ENCODE measurements around the gene MAPK9.

MAPK9 gene

DNA sequence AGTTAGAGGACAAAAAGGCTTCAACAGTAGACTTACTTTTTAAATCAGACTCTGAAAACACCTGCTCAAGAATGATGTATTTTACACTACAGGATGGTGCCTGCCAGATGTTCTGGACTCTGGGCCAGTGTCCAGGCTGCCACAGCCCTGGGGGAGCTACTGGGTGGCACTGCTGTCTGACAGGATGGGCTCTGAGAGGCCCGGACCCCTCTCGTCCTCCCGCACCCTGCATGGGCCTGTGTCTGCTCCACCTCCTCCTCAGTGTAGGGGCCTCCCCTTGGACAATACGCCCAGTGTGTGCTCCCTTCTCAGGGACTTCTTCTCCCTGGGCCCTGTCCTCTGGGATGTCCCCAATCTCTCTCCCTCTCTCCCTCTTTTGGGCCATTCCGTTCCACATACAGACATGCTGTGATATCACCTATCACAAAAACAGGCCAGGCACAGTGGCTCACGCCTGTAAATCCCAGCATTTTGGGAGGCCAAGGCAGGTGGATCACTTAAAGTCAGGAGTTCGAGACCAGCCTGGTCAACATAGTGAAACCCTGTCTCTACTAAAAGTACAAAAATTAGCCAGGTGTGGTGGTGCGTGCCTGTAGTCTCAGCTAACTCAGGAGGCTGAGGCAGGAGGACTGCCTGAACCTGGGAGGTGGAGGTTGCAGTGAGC, 37.9 kb upstream of the MAPK9 start:
- H3K36me3 ChIP-seq (ENCODE audit: control insufficient read depth, insufficient read depth, low read length), result no peaks in the 10 kb centered on the region
- DNase-seq (ENCODE audit: extremely low read depth, insufficient read length), result no peak
- no peaks in the 10 kb centered on the region; the same call in none of the 2 replicates for H3K27me3 ChIP-seq (replicated peaks; ENCODE audit: control insufficient read depth, insufficient read depth, low read length)
- no peak for TF ChIP-seq CTCF (IDR thresholded peaks at IDR 0.05; ENCODE audit: insufficient read depth, low read length, poor library complexity, severe bottlenecking)
- no peak overlapping the region for H3K4me3 ChIP-seq (replicated peaks; ENCODE audit: low read depth, low read length)

DNA sequence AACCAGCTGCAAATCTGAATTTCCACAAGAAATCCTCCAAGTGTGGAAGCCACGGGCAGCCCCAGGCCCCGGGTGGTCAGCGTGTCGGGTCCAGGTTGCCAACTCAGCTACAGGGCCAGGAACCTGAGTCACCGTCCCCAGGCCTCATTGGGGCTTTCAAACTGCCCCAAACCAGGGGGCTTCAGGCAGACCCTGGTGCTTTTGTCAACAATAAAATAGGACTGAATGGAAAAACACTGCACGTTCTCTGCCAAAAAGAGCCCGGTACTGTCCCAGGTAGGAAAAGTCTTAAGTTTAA, 37.2 kb upstream of the MAPK9 start:
- Histone ChIP-seq H3K4me3 (replicated peaks; ENCODE audit: low read depth, low read length) (no peak overlapping the region), H3K36me3 (ENCODE audit: control insufficient read depth, insufficient read depth, low read length) (no peaks in the 10 kb centered on the region), H3K27me3 (replicated peaks; ENCODE audit: control insufficient read depth, insufficient read depth, low read length) (no peaks in the 10 kb centered on the region; the same call in none of the 2 replicates)
- DNase-seq (ENCODE audit: extremely low read depth, insufficient read length), result no peak
- no peak for TF ChIP-seq CTCF (IDR thresholded peaks at IDR 0.05; ENCODE audit: insufficient read depth, low read length, poor library complexity, severe bottlenecking)

DNA sequence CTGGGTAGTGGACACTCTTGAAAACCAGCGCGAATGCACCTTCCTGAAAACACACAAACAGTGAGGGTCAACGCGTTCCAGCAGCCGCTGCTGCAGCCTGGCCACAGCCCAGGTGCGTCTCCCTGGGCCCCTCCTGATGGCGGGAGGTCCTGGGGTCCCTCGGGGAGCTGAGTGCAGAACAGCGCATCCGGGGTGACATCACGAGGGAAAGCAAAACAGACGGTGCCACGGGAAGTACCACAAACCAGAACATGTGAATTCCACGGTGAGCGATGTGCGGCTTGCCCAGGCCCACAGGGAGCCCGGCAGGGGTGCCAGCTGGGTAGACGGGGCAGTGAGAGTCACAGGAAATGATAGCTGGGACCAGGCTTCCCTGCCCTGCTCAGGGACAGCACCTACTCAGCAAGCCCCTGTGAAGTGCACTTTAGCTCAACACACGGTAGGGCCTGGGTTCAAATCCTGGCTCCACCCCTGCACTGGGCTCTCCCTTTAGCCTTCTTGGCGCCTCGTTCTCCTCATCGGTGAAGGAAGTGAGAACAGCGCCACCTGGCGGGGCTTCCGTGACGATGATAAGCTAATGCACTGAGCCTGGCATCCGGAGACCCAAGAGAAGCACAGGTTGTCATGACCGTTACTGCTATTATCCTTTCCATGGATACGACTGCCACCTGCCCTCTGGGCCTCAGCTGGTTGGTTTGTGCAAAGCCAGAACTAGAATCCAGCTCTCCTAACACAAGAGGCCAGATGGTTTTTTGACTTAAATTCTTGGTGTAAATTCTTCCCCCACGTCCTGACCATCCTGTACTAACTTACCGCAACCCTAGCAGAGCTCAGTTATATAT, 36.6 kb upstream of the MAPK9 start:
- Histone ChIP-seq H3K36me3 (ENCODE audit: control insufficient read depth, insufficient read depth, low read length) (no peaks in the 10 kb centered on the region), H3K27me3 (replicated peaks; ENCODE audit: control insufficient read depth, insufficient read depth, low read length) (no peaks in the 10 kb centered on the region; the same call in none of the 2 replicates), H3K4me3 (replicated peaks; ENCODE audit: low read depth, low read length) (no peak overlapping the region)
- peak; percentile 80 for TF ChIP-seq CTCF (IDR thresholded peaks at IDR 0.05; ENCODE audit: insufficient read depth, low read length, poor library complexity, severe bottlenecking)
- peak; percentile 50 for DNase-seq (ENCODE audit: extremely low read depth, insufficient read length)

DNA sequence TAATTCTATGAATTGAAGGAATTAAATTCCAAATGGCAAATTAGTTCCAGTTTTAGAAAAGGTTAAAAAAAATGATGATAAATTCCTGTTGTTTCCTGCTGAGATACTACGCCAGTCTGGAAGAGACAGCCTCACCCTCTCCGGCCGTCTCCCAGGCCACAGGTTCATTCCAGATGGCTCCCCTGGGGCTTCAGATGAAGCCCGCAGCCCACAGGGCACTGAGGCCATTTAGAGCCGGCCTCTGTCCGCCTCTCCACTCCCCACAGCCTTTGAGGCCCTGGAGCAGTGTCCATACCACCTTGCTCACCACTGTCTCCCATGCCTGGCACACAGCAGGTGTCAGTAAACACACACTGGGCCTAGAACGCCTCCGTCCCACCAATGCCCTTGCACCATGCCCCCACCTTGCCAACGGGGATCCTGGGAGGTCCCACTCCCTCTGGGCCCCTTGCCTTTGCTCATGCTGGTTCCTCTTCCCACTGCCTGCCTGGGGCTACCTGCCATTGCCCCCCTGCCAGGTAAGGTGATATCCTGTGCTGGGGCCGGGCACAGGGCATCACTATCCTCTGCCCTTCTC, 35.2 kb upstream of the MAPK9 start:
- TF ChIP-seq CTCF (IDR thresholded peaks at IDR 0.05; ENCODE audit: insufficient read depth, low read length, poor library complexity, severe bottlenecking), result no peak
- Histone ChIP-seq H3K4me3 (replicated peaks; ENCODE audit: low read depth, low read length) (no peak overlapping the region), H3K27me3 (replicated peaks; ENCODE audit: control insufficient read depth, insufficient read depth, low read length) (no peaks in the 10 kb centered on the region; the same call in none of the 2 replicates), H3K36me3 (ENCODE audit: control insufficient read depth, insufficient read depth, low read length) (no peaks in the 10 kb centered on the region)
- DNase-seq (ENCODE audit: extremely low read depth, insufficient read length), result no peak

- DNase-seq (ENCODE audit: extremely low read depth, insufficient read length), result no peak
- Histone ChIP-seq H3K27me3 (replicated peaks; ENCODE audit: control insufficient read depth, insufficient read depth, low read length) (no peaks in the 10 kb centered on the region), H3K4me3 (replicated peaks; ENCODE audit: low read depth, low read length) (no peak overlapping the region), H3K36me3 (ENCODE audit: control insufficient read depth, insufficient read depth, low read length) (no peaks in the 10 kb centered on the region)
- no peak for TF ChIP-seq CTCF (IDR thresholded peaks at IDR 0.05; ENCODE audit: insufficient read depth, low read length, poor library complexity, severe bottlenecking)
These were observed 32.7 kb upstream of the MAPK9 start for GRCh38 chr5:180324601-180324950.

All from GM06990 (cell line).